Panc1 (cell line): Measurements from ENCODE around the gene TPPP.

Experiments
- POLR2AphosphoS5 ChIP-seq: IDR thresholded peaks from 2 replicates; pipeline ENCODE4 v1.6.1; 2012; ENCODE audit warnings: mild to moderate bottlenecking, low read depth, low read length, moderate library complexity
- SIN3A ChIP-seq: IDR thresholded peaks from 2 replicates; pipeline ENCODE4 v1.6.1; 2012; ENCODE audit warnings: low read depth, mild to moderate bottlenecking, low read length, moderate library complexity, borderline replicate concordance; ENCODE audit not compliant: insufficient read depth
- TCF7L2 ChIP-seq: IDR thresholded peaks from 2 replicates; pipeline ENCODE4 v1.6.1; 2011; ENCODE audit warnings: mild to moderate bottlenecking, low read depth, low read length, inconsistent platforms
- TF ChIP-seq, protein P1 (sequence below): fragments of 450-650 bp; IDR thresholded peaks from 2 replicates; pipeline ENCODE4 v1.5.1; 2017; ENCODE audit warnings: mild to moderate bottlenecking
- TF ChIP-seq, protein P2 (sequence below), 2 experiments: IDR thresholded peaks; 2 replicates each; pipeline ENCODE4 v1.6.1; 2011 to 2012; ENCODE audit warnings: low read depth in 2 of 2, control low read depth in 1 of 2, low read length in 1 of 2, mild to moderate bottlenecking in 1 of 2, moderate library complexity in 1 of 2; ENCODE audit not compliant: insufficient read depth in 1 of 2

DNA sequence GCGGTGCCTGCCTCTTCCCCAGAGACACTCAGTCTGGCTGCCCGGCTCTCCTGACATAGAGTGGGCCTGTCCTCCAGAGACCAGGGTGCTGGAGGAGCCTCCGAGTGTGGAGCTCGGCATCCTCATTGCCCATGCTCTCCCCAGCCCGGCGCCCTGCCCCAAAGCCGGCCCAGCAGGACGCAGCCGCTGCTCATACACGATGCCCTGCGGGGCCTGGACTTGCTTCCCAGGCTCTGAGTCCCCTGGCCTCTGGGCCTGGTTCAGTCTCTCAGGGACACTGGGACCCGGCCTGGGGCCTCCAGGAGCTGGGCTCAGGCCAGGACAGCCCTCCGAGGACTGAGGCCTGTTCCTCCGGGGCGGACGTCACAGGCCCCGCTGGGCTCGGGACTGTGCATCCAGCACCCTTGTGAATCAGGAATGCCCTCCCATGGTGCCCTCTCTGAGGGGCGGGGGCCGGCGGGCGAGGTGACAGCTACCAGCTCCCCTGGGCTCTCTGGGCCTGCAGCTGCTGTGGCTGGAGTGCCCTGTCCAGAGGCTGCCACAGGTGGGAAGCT lies 23.2 kb downstream of the TPPP start:
- TF ChIP-seq, protein P1, sequence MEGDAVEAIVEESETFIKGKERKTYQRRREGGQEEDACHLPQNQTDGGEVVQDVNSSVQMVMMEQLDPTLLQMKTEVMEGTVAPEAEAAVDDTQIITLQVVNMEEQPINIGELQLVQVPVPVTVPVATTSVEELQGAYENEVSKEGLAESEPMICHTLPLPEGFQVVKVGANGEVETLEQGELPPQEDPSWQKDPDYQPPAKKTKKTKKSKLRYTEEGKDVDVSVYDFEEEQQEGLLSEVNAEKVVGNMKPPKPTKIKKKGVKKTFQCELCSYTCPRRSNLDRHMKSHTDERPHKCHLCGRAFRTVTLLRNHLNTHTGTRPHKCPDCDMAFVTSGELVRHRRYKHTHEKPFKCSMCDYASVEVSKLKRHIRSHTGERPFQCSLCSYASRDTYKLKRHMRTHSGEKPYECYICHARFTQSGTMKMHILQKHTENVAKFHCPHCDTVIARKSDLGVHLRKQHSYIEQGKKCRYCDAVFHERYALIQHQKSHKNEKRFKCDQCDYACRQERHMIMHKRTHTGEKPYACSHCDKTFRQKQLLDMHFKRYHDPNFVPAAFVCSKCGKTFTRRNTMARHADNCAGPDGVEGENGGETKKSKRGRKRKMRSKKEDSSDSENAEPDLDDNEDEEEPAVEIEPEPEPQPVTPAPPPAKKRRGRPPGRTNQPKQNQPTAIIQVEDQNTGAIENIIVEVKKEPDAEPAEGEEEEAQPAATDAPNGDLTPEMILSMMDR: no peak
- TF ChIP-seq POLR2AphosphoS5 (no peak; the same call in 1 of the 2 replicates), SIN3A (no peak), TCF7L2 (no peak)
- TF ChIP-seq, protein P2, sequence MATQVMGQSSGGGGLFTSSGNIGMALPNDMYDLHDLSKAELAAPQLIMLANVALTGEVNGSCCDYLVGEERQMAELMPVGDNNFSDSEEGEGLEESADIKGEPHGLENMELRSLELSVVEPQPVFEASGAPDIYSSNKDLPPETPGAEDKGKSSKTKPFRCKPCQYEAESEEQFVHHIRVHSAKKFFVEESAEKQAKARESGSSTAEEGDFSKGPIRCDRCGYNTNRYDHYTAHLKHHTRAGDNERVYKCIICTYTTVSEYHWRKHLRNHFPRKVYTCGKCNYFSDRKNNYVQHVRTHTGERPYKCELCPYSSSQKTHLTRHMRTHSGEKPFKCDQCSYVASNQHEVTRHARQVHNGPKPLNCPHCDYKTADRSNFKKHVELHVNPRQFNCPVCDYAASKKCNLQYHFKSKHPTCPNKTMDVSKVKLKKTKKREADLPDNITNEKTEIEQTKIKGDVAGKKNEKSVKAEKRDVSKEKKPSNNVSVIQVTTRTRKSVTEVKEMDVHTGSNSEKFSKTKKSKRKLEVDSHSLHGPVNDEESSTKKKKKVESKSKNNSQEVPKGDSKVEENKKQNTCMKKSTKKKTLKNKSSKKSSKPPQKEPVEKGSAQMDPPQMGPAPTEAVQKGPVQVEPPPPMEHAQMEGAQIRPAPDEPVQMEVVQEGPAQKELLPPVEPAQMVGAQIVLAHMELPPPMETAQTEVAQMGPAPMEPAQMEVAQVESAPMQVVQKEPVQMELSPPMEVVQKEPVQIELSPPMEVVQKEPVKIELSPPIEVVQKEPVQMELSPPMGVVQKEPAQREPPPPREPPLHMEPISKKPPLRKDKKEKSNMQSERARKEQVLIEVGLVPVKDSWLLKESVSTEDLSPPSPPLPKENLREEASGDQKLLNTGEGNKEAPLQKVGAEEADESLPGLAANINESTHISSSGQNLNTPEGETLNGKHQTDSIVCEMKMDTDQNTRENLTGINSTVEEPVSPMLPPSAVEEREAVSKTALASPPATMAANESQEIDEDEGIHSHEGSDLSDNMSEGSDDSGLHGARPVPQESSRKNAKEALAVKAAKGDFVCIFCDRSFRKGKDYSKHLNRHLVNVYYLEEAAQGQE (IDR thresholded peaks at IDR 0.05; ENCODE audit: insufficient read depth in 1 of 2, low read depth in 2 of 2, low read length in 1 of 2): no peak
